C4-2B (cell line): ENCODE data around the gene CDC73.

Experiments used
- ZFX ChIP-seq: fragments of 450-650 bp; IDR thresholded peaks from 2 replicates; pipeline ENCODE4 v1.6.1; 2017
- TF ChIP-seq, protein P1 (sequence below): fragments of 450-650 bp; conservative IDR thresholded peaks from 2 replicates; pipeline ENCODE4 v1.5.1; 2017; ENCODE audit warnings: mild to moderate bottlenecking

DNA sequence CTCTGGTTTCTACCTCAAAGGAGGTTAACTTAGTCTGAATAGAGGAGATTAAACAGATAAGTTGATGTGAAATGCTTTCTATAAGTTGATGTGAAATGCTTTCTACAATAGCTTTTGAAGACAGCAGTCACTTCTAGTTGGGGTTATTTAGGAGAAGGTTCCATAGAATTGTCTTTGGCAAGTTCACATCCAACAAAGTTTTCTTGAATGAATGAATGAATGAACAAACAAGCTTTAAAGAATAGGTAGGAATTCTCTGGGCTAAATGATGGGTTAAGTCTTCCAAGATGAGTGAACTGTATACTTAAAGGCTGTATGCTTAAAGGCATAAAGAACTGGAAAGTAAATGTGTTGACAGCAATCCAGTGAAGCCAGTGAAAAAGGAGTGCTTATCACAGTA is 1.9 kb downstream of the CDC73 start:
- TF ChIP-seq, protein P1, sequence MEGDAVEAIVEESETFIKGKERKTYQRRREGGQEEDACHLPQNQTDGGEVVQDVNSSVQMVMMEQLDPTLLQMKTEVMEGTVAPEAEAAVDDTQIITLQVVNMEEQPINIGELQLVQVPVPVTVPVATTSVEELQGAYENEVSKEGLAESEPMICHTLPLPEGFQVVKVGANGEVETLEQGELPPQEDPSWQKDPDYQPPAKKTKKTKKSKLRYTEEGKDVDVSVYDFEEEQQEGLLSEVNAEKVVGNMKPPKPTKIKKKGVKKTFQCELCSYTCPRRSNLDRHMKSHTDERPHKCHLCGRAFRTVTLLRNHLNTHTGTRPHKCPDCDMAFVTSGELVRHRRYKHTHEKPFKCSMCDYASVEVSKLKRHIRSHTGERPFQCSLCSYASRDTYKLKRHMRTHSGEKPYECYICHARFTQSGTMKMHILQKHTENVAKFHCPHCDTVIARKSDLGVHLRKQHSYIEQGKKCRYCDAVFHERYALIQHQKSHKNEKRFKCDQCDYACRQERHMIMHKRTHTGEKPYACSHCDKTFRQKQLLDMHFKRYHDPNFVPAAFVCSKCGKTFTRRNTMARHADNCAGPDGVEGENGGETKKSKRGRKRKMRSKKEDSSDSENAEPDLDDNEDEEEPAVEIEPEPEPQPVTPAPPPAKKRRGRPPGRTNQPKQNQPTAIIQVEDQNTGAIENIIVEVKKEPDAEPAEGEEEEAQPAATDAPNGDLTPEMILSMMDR = no peak
- TF ChIP-seq ZFX = no peak
